Lower lobe of right lung (tissue), 2 donors: ENCODE measurements around the gene ZCCHC14. TPM values are rescaled to one million over a fixed set of nuclear protein-coding genes. Genes with fewer than 3 reads are reported as not detected.

ENCODE experiments used
- ATAC-seq, 2 donors: fragments of 200-7000 bp; cut with Tn5 transposase; one replicate each; pipeline ENCODE4 v1.9.1; 2020 to 2022; ENCODE audit warnings: mild to moderate bottlenecking in 2 of 2, moderate library complexity in 2 of 2
- DNase-seq: peaks from one replicate; pipeline ENCODE4 v3.0.0-alpha.2; 2020
- H3K27ac ChIP-seq: fragments of 200-600 bp; one replicate; pipeline ENCODE4 v1.8.0; 2022
- H3K27me3 ChIP-seq: fragments of 200-600 bp; one replicate; pipeline ENCODE4 v1.8.0; 2022; ENCODE audit warnings: low read depth
- H3K36me3 ChIP-seq: fragments of 200-600 bp; one replicate; pipeline ENCODE4 v1.8.0; 2022; ENCODE audit warnings: mild to moderate bottlenecking
- H3K4me1 ChIP-seq: fragments of 200-600 bp; one replicate; pipeline ENCODE4 v1.8.0; 2022
- H3K4me3 ChIP-seq: fragments of 200-600 bp; one replicate; pipeline ENCODE4 v1.8.0; 2022; ENCODE audit warnings: mild to moderate bottlenecking
- H3K9me3 ChIP-seq: fragments of 200-600 bp; one replicate; pipeline ENCODE4 v1.8.0; 2022
- intact Hi-C: fragments of 100-400 bp; cut with DNase I; formaldehyde crosslinking; loops from one replicate; pipeline ENCODE4 v1.11.0; 2022
- total RNA-seq: library from RNA; stranded (reverse); fragmentation: NEBNext Ultra II Directional; extraction: Animal tissue kit (Norgen Biotek cat#: 25700); gene quantifications from one replicate; pipeline ENCODE4 v1.2.1, GENCODE V29; 2021
- TF ChIP-seq, protein P1 (sequence below): fragments of 200-600 bp; IDR thresholded peaks from one replicate; pipeline ENCODE4 v1.8.0; 2022; ENCODE audit warnings: antibody characterized with exemption, mild to moderate bottlenecking
- donor health status: DM: no; HTN: yes; CAD: no; lungs with severe emphysema.

ZCCHC14 gene
- total RNA-seq, 1 donor from 2014 or later: 23.9 TPM

DNA sequence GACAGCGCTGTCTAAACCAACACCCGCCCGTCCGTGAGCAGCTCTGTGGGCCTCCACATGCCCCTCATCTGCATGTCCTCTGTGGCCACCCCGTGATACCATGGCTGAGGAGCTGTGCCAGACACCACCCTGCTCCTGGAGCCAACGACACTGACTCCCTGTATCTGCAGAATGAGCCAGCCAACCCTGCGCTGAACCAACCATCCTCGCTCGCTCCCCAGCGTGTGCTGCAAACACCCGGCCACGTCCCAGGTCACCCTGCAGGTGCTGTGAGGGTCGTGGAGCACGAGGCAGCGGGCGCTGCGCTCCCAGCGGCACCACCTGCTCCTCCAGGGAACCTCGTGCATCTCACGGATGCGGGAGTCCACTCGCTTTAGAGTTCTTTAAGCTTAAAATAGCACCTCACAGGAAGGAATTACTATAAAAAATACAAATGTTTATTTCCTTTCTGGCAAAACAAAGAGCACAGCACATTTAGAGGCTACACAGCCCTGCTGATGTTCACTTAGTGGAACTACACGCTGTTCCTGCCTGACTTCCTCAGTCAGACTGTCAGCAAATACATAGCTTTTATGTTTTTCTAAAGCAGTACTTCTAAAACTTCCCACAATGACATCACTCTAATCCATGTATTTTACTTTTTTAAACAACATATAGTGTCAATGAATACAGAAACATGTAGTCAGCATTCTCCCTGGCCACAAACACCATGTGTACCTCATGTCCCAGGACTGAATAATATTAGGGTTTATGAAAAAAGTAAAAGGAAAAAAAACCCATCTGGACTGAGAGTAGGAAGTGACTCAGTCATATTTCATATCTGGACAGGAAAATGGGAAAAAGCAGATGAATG, 57.2 kb downstream of the ZCCHC14 start:
- peak overlapping the region; percentile 75 for H3K27ac ChIP-seq
- H3K9me3 ChIP-seq: no peaks in the 10 kb centered on the region
- DNase-seq (no peak), ATAC-seq (peak; percentile 31 to 43)
- H3K27me3 ChIP-seq: no peaks in the 10 kb centered on the region
- TF ChIP-seq, protein P1, sequence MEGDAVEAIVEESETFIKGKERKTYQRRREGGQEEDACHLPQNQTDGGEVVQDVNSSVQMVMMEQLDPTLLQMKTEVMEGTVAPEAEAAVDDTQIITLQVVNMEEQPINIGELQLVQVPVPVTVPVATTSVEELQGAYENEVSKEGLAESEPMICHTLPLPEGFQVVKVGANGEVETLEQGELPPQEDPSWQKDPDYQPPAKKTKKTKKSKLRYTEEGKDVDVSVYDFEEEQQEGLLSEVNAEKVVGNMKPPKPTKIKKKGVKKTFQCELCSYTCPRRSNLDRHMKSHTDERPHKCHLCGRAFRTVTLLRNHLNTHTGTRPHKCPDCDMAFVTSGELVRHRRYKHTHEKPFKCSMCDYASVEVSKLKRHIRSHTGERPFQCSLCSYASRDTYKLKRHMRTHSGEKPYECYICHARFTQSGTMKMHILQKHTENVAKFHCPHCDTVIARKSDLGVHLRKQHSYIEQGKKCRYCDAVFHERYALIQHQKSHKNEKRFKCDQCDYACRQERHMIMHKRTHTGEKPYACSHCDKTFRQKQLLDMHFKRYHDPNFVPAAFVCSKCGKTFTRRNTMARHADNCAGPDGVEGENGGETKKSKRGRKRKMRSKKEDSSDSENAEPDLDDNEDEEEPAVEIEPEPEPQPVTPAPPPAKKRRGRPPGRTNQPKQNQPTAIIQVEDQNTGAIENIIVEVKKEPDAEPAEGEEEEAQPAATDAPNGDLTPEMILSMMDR: peak; percentile 5
- intact Hi-C loops: no loop called here
- H3K4me1 ChIP-seq: peaks cover 26% of the 10 kb centered on the region
- H3K4me3 ChIP-seq: peak overlapping the region; percentile 7
- H3K36me3 ChIP-seq: peaks cover 24% of the 10 kb centered on the region

DNA sequence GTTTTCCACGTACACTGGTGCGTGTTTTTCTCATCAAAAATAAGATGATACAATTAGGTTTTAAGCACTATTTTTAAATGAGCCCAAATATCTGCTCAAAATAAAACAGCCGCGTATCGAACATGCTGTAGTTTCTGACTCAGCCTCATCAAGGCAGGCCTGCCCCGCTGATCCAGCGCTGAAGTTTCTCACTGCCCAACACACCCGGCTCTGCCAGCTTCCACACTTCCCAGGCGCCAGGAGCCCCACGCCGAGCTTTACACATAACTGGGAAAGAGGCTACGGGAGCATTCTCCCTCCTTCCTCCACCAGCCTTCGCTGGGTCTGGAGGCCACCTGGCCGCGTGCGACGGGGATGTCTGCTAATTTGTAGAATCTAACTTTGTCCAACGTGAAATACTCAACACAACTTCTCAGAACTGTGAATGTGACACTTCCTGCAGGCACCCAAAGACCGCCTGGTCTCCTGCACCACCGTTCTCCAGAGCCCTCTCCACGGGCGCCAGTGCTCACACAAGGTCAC, 58.6 kb downstream of the ZCCHC14 start:
- Histone ChIP-seq H3K36me3 (peaks cover 35% of the 10 kb centered on the region), H3K27ac (no peak overlapping the region), H3K4me3 (no peak overlapping the region), H3K4me1 (peaks cover 26% of the 10 kb centered on the region), H3K27me3 (no peaks in the 10 kb centered on the region), H3K9me3 (no peaks in the 10 kb centered on the region)
- TF ChIP-seq, protein P1: no peak
- intact Hi-C loops: no loop called here
- DNase-seq (no peak), ATAC-seq (no peak)

DNA sequence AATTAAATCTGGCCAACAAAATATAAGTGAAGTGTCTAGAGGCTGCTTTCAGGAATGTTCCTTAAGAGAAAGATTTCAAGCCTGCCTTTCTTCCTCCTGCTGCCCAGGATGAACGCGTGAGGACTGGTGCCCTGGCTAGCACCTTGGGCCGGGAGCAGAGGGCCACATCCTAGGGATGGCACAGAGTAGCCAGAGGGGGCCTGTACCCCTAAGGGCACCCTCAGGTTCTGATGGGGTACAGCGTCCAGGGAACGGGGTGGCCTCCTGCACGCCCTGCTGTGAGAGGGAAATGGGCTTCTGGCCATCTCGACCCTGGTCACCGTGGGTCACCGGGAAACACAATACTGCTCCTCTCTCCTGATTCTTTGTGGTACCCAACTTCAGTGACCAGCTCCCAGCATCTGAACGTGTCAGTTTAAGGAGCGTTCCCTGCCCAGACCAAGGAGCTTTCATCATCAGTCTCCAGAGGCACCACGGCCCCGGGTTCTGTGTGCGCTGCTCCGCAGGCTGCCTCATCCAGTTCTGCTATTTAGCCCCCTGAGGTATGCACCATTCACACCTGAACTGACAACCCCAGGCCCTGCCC, 60.4 kb downstream of the ZCCHC14 start:
- H3K9me3 ChIP-seq: no peaks in the 10 kb centered on the region
- ATAC-seq: no peak
- H3K27me3 ChIP-seq: no peaks in the 10 kb centered on the region
- H3K4me3 ChIP-seq: no peak overlapping the region
- DNase-seq: no peak
- TF ChIP-seq, protein P1: no peak
- H3K27ac ChIP-seq: no peak overlapping the region
- H3K4me1 ChIP-seq: peaks cover 26% of the 10 kb centered on the region
- intact Hi-C loops: no loop called here
- H3K36me3 ChIP-seq: peaks cover 37% of the 10 kb centered on the region

DNA sequence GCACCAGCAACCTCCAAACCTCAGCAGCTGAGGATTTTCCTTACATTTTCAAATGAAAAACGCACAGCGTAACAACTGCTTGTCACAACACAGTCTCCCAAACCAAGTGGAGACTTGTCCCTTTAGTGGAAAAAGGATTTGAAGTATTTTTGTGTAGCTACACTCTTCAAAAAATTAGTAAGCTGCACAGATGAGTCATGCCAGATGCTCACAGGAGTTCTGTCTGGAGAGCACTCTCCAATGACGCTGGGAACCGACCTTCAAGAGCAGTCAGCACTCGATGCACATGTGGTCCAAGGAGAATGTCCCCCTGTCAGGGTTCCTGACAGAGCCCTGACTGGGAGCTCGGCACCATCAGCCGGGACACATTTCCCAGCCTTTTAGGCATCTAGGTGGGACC, 60.9 kb downstream of the ZCCHC14 start:
- Histone ChIP-seq H3K27ac (no peak overlapping the region), H3K36me3 (peaks cover 35% of the 10 kb centered on the region)

DNA sequence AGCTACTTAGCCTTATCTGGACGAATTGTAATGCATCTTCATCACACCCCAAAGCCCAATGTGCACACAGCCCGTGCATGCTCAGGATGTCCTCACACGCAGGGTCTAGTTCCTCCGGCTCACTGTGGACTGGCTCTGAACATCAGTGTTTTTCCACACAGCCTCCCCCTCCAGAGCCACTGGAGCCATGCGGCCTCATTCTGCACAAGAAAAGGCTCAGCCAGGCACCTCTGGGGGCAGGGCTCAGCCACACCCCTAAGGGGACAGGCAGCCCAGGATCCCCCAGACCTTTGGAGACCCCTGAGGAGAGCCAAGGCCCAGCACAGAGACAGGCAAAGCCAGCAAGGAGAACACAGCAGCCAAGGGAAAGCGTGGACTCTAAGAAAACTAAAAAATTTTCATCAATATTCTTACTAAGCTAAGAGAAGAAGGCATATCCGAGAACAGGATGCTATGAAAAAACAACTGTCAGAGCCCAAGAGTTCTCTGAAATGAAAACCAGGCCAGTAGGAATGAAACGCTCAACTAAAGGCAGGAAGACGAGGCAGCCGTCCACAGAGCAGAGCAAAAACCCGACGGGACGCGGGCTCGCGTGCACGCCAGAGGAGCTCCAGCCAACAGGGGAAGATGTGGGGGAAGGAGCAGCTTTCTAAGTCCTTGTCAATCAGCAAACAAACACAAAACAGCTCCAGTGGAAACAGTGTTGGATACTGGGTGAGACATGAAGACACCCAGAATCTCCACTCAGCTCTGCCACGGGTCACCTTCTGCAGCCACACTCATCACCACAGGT, 66.2 kb downstream of the ZCCHC14 start:
- no peak overlapping the region for H3K27ac ChIP-seq
- H3K4me3 ChIP-seq: no peak overlapping the region
- TF ChIP-seq, protein P1: no peak
- H3K36me3 ChIP-seq: peaks cover 54% of the 10 kb centered on the region
- no peaks in the 10 kb centered on the region for H3K27me3 ChIP-seq
- ATAC-seq (no peak), DNase-seq (no peak)
- intact Hi-C loops: no loop called here
- H3K9me3 ChIP-seq: no peaks in the 10 kb centered on the region
- no peaks in the 10 kb centered on the region for H3K4me1 ChIP-seq

More for the DNA sequence above, 60.9 kb downstream of the ZCCHC14 start:
- no peaks in the 10 kb centered on the region for H3K9me3 ChIP-seq
- DNase-seq: no peak
- intact Hi-C loops: no loop called here
- no peaks in the 10 kb centered on the region for H3K27me3 ChIP-seq
- TF ChIP-seq, protein P1: no peak
- H3K4me1 ChIP-seq: peaks cover 26% of the 10 kb centered on the region
- H3K4me3 ChIP-seq: no peak overlapping the region
- ATAC-seq: no peak
